GM21360 (cell line): ENCODE data around the gene TSPAN3.

Experiments used
- ATAC-seq: cut with Tn5 transposase; IDR thresholded peaks from one replicate; pipeline ENCODE4 v1.9.1; 2021; ENCODE audit warnings: mild to moderate bottlenecking, moderate library complexity; ENCODE audit not compliant: unreplicated experiment

Gene TSPAN3

DNA sequence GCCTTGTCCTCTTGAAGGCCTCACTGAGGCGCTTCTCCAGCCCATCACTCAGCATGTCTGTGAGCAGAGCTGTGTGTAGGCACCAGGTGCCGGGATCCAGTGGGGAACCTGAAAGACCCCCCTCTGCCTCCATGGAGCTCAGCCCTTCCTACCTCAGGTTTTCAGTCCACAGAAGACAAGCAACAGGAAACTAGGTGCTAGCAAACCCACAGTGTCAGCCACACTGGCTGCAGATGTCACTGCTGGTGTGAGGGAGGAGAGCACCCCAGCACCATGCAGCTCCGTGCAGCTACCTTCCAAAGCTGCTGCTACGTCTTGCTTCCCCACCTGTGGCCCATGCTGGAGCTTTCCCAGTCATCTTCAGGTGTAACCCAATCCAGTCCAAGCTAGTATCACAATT is 58.0 kb downstream of the TSPAN3 start:
- no peak for ATAC-seq

- ATAC-seq: no peak
Measured at GRCh38 chr15:77012117-77012712, 58.7 kb downstream of the TSPAN3 start.

DNA sequence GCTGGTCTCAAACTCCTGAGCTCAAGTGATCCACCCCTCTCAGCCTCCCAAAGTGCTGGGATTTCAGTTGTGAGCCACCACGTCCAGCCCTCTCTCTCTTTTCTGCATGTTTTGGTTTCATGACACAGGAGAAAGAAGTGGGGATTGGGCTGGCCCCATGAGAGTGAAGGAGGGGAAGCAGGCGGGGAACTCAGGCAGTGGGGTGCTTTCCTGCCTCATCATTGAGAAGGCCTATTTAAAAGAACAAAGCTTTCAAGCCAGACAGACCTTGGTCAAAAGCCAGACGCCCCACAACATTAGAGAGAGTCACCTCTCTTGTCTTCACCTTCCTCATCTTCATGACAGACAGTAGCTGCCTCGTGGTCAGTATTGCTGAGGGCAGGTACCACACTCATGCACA is 60.1 kb downstream of the TSPAN3 start:
- no peak for ATAC-seq

GRCh38 chr15:77010312-77010686 is 60.6 kb downstream of the TSPAN3 start:
- ATAC-seq: no peak

DNA sequence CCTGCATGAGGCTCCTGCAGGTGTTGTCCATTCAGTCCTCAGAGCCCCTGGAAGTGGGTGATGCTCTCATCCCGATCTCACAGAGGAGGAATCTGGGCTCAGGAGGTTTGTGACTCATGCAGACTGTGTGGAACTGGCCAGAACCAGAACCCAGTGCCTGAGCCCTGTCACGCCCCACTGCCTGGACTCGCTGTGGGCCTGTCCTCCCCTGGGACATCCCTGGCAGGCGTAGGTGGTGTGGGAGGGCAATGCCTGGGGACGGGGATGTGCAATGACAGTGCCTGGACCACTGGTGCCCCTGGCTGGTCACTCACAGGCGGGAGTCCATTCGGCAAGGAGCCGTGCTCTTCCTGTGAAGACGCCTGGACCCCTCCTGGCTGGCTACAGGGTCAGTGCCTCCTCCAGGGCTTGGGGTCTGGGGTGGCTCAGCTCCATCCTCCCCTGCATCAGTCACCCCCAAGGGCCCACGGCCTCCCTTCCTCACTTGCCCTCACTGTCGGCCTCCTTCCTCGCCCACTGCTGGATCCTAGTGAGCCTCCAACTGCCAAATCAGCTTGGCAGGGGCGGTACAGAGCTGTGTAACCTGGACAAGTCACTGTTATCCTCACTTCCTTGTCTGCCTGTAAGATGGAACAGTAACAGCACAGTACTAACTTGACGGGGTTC is 61.1 kb downstream of the TSPAN3 start:
- ATAC-seq: no peak

- ATAC-seq: no peak
Measured at GRCh38 chr15:77009176-77009575, 61.7 kb downstream of the TSPAN3 start.

- no peak for ATAC-seq
Measured at GRCh38 chr15:77004189-77004588, 66.7 kb downstream of the TSPAN3 start.

DNA sequence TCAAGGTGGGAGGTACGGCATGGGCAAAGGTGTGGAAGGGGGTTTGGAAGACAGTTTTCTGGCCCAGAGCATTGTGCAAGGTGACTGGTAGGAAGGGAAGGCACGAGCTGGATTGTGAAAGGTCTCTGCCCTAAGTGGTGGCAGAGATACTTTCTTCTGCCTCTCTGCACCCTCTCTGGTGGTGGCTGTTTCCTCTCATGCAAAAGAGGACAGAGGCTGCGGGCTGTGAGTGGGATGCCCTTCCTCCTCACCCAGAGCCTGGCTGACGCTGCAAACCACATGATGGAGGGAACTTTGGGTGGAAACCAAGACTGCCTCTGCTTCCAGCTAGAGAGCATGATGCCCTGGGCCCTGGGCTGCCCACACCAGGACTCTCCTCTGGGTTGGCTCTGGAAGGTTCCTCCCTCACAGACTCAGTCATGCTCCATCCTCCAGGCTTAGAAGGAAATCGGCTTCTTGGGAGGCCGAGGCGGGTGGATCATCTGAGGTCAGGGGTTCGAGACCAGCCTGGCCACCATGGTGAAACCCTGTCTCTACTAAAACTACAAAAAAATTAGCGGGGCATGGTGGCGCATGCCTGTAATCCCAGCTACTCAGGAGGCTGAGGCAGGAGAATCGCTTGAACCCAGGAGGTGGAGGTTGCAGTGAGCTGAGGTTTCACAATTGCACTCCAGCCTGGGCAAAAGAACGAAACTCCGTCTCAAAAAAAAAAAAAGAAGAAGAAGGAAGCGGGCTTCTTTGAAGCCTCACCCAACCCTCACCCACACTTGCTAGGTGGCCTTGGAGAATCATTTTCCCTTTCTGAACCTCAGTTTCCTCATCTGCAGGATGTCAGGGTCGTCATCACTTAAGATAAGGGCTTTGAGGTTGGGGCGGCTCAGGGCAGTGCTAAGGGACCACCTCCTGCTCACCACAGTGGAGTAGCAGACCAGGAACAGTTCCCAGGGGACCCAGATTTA is 67.7 kb downstream of the TSPAN3 start:
- ATAC-seq: peak; percentile 57

- no peak for ATAC-seq
Measured at GRCh38 chr15:77002436-77002835, 68.5 kb downstream of the TSPAN3 start.

DNA sequence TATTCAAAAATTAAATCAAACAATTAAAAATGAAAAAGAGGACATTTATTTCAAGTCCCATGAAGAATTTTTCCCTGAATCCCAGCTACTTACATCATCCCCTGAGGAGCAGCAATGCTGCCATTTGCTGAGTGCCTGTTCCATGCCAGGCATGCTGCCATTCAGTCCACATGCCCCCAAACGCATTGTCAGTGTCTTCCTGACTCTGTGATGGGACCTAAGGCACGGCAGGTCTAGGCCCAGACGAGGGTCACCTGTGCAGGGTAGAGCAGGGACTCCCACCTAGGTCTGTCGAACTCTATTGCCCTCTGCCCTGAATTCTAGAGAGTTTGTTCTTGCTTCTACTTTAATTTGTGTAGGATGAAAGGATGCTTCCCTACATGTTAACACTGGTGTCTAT is 68.9 kb downstream of the TSPAN3 start:
- ATAC-seq: no peak

DNA sequence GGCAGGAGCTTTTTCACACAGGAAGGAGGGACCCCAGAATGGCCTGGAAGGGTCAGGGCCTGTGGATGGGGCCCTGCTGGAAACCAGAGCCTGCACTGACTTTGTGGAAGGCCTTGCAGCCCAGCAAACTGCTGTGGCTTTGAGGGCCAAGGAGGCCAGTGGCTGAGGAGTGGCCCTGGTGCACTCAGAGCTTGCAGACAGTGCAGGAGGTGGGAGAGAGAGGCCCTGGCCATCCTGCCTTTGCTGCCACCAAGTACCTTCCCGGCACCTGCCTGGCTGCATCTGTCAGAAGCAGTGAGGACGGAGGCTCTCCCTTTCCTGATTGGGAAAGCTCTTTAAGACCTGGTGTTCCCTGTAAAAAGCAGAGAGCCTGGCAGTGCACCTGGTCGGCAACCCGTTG is 69.6 kb downstream of the TSPAN3 start:
- no peak for ATAC-seq

DNA sequence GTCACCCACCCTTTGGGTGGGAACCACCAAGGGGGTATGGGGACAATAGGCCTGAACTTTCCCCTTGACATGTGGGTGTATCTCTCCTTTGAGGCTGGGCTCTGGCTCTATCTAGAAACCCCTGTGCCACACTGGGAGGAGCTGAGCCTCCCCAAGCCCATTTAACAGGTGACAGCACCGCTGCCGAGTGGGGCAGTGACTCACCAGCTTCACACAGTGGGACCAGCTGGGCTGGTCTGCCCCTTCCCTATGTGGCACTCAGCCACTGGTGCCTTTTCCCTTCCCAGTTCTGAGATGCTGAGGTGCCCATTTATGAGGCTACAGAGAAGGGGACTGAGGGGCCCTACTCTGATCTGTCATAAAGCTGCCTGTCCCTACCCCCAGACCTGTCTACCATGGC is 70.9 kb downstream of the TSPAN3 start:
- ATAC-seq: no peak

GRCh38 chr15:76998663-76999285 is 72.1 kb downstream of the TSPAN3 start:
- no peak for ATAC-seq

DNA sequence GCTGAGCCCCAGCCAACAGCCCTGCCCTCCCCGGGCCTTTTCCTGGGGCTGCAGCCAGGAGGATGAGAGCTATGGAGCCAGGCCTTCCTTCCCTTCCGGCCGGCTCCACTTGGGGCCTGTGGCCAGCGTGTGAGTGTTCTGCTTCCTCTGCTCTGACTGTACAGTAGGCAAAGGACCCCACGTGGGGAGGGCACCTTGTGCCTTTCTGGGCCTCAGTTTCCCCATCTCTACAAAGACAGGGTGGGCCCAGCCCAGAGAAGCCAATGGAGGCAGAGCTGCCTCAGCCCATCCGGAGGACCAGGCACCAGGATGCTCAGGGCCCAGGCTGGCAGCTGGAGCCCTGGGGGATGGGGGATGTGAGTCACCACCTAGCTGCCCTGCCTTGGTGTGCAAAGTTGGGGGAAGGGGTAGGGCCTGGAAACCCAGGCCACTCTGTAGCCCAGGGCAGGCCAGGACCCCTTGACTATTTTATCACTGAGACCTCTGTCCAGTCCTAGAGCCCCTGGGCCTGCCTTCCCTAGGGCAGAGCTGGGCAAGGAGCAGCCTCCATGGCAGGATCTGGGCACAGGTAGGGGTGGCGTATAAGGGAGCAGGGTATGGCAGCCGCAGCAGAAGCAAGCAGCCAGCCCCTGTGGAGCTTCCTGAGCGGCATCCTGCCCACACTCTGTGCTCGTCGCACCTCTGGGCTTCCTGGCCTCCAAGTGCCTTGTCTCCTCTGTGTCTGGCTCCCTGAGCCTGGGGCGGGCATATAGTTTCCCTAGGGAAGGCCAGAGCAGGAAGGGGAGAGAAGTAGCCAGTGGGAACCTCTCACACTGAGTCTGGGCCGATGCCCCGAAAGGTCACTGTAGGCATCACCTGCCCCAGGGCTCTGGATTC is 74.1 kb downstream of the TSPAN3 start:
- ATAC-seq: no peak

DNA sequence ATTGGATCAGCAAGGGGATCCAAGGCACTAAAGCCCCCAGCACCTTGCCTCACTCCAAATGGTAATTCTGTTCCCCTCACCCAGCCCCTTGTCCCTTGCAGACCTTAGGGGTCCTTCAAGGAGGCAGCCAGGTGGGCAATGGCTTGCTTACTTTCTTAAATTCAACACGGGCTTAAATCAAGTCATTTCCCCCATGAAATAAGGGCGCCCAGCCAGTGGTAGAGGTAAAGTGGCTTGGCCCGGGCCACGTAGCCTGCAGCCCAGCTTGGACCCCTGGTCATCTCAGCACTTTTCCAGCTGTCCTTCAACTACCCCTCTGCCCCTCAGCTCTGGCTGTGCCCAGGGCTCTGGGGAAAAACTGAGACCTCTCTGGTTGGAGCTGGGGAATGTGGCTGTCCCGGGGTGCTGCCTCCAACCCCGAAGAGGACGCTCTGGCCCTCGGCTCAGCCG is 74.8 kb downstream of the TSPAN3 start:
- ATAC-seq: no peak

DNA sequence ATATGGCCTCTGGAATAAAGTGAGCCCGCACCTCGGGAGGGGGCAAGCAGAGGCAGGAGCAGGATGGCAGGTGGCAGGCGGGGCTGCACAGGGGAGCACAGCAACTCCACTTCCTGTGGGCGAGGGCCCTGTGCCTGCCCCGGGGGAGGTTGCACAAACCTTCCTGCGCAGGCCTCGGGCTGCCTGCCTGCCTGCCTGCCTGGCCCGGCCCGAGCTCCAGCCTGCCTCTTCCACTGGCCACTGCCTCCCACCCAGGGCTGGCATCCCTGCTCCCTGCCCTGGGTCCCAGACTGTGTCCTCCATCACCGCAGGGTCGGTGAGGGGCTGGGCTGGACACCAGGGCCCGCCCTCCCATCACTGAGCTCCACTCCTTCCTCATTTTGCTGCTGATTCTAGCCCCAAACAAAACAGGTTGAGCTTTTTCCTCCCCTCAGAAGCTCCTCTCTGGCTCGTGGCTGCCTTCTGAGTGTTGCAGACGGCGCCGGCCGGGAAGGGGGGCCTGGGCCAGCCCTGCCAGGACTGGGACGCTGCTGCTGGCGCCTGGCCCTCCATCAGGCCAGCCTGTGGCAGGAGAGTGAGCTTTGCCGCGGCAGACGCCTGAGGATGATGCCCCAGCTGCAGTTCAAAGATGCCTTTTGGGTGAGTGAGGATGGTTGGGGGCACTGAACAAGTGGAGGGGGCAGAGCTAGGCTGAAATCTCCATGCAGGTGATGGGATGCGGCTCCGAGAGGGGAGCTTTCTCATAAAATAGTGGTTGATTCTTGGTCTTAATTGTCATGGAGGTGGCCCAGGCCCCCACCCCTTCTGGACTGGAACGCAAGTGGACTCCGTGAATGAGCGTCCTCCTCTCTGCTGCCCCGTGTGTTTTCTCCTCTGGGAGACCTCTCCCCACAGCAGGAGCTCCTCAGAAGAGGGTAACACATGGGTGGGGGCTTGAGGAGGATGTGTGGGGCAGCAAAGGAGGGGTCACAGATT is 75.7 kb downstream of the TSPAN3 start, which contains the start of gene PSTPIP1:
PSTPIP1 (plus strand) TSS at position 156 of the 975 bp plus-strand sequence; CDS start at position 604, 448 bp downstream.
- ATAC-seq: no peak

GRCh38 chr15:76994496-76994895 is 76.4 kb downstream of the TSPAN3 start:
- no peak for ATAC-seq

DNA sequence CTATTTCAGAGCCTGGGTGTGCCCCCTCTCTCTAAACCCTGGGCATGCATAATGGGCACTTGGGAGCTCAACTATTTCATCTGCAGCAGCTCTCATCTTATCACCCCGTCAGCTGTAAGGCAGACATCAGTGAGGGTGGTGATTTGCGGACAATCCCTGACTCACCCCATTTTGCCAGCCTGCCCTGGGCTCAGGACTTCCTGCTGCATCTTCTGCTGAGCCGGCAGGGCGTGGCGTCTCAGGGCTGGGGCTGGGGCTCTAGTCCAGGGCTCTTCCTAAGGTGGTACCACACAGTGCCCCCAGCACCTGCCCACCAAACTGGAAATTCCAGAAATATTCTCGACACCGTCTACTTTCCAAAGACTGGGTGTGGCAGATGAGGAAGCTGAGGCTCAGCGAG is 76.9 kb downstream of the TSPAN3 start:
- ATAC-seq: no peak

GRCh38 chr15:76993114-76993725 is 77.7 kb downstream of the TSPAN3 start:
- ATAC-seq: no peak
